Measurements from ENCODE around the gene RPL9. TPM values are rescaled to one million over a fixed set of nuclear protein-coding genes. Genes with fewer than 3 reads are reported as not detected.
A peak's percentile ranks its signal among the peaks of the same experiment; 100 is the strongest.
"Not testable (repeated sequence)": the region's sequence is repeated elsewhere in the genome, so short reads cannot be mapped to it uniquely, and the experiment has no call there.

Gene RPL9
- 1,000 to 10,000 TPM; 2,423 to 2,427 TPM for total RNA-seq
- 1,000 to 10,000 TPM; 2,739 to 3,314 (median 3,187) TPM for polyA plus RNA-seq
- total RNA-seq: 1,553 to 2,154 (median 1,780) reads per million in 6 experiments

DNA sequence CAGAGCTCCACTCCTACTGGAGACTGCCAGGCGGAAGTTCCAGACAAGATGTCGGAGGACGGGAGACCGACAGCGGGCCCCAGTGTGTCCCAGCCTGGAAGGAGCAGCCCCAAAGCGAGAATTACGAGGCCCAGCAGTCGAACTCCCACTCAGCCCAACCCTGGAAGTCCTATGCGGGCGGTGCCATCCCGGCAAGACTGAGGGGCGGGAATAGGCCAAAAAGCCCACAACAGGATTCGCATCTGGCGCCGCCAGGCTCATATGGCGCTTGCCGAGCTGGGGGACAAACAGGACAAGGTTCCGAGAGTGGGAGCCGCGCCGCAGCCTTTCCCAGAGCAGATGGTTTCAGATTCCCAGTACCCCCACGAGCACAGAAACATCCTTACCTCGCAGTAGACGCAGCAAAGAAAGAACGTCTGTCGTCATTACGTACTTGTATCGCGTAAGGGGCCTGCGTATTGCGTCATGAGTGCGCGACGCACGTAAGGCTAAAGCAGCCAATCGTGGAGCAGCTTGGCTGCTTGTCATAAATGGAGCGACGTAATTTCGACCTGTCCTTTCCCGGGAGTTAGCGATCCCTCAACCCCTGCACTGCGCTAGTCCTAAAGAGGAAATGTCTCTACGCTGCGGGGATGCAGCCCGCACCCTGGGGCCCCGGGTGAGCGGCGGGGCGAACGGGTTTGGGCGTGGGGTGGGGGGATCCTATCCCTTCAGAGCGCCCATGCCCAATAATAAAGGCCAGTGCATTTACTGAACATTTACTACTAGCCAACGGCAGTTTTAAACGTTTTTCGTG is at the start of gene RPL9, which contains the start of gene LIAS:
RPL9 (minus strand) TSS at position 418 of the 796 bp plus-strand sequence. CDS start 483 bp downstream, outside the sequence.
LIAS (plus strand) TSS at position 552 of the 796 bp plus-strand sequence; CDS start at position 614, 62 bp downstream.
- ATAC-seq: peak; percentile 82 to 84
- Mint-ChIP-seq H3K27ac (peak within 1 kb of the TSS; percentile 98 to 100 (median 100)), H3K36me3 (peaks cover 5 to 68% (median 30%) of the 10 kb centered on the region in 3 donors), H3K4me3 (peak within 1 kb of the TSS; percentile 87 to 99 (median 97)), H3K9me3 (no peaks in the 10 kb centered on the region), H3K4me1 (peaks cover 10 to 52% (median 37%) of the 10 kb centered on the region in 4 donors), H3K27me3 (peaks cover 0 to 2% (median 0%) of the 10 kb centered on the region in 5 donors)
- POLR2A ChIA-PET: interaction anchor here (0.6 to 3.3 kb wide), 23 partner anchors 8 to 1772 kb away, joined by 3 to 26 read pairs (median 4); partner anchors contain the start of genes PDS5A, RELL1, RFC1 and SMIM14
- peak; percentile 77 to 97 (median 94) for DNase-seq

DNA sequence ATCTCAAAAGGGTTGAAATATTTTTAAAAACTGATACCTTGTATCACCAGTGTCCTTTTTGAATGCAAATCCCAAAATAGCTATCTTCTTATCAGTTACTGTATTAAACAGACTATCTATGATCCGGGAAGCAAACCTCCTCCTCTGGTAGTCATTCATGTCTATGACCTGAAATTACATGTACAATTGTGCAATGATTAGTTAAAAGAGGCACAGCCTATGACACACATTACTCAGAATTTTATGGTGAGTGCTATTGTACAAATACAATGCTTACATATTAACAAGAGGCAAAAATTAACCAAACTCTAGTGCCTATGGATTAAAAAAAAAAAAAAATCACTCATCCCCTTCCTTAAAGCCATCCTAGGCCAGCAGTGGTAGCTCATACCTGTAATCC is 46.9 kb upstream of the RPL9 start:
- ATAC-seq (no peak), DNase-seq (no peak)
- H3K4me1 Mint-ChIP-seq: no peaks in the 10 kb centered on the region
- peaks cover 5 to 92% (median 34%) of the 10 kb centered on the region in 3 donors for H3K36me3 Mint-ChIP-seq
- POLR2A ChIA-PET: no interaction called here
- no peak overlapping the region for H3K27ac Mint-ChIP-seq
- H3K27me3 Mint-ChIP-seq: no peaks in the 10 kb centered on the region
- H3K9me3 Mint-ChIP-seq: no peaks in the 10 kb centered on the region
- no peak overlapping the region for H3K4me3 Mint-ChIP-seq

DNA sequence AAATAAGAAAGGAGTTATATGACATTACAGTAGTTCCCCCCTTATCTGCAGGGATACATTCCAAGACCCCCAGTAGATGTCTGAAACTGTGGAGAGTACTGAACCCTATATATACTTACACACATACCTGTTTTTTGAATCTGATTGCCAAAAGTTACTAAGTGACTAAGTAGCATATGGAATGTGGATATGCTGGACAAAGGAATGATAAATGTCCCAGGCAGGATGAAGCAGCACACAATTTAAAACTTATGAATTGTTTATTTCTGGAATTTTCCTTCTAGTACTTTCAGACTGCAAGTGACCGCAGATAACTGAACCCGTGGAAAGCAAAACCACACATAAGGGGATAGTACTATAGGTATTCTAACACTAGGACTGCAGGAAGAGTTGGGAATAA is 45.8 kb upstream of the RPL9 start:
- H3K36me3 Mint-ChIP-seq: peaks cover 5 to 92% (median 29%) of the 10 kb centered on the region in 3 donors

DNA sequence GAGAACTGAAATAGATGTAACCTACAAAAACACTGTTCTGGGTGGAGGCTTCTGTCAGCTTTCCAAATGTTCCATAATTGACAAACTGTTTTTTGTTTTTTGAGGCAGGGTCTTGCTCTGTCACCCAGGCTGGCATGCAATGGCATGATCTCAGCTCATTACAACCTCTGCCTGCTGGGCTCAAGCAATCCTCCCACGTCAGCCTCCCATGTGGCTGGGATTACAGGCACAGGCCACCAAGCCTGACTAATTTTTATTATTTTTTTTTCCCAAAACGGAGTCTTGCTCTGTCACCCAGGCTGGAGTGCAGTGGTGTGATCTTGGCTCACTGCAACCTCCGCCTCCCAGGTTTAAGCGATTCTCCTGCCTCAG is 43.9 kb upstream of the RPL9 start:
- H3K27ac Mint-ChIP-seq, H3K9me3 Mint-ChIP-seq, DNase-seq, H3K27me3 Mint-ChIP-seq, H3K4me3 Mint-ChIP-seq, H3K4me1 Mint-ChIP-seq, ATAC-seq, POLR2A ChIA-PET: not testable (repeated sequence)
- H3K36me3 Mint-ChIP-seq: peaks cover 5 to 83% (median 30%) of the 10 kb centered on the region in 3 donors

More for the DNA sequence above, 45.8 kb upstream of the RPL9 start:
- DNase-seq (no peak), ATAC-seq (no peak)
- no peaks in the 10 kb centered on the region for H3K27me3 Mint-ChIP-seq
- H3K9me3 Mint-ChIP-seq: no peaks in the 10 kb centered on the region
- H3K27ac Mint-ChIP-seq: no peak overlapping the region
- POLR2A ChIA-PET: no interaction called here
- no peak overlapping the region for H3K4me3 Mint-ChIP-seq
- H3K4me1 Mint-ChIP-seq: no peaks in the 10 kb centered on the region

DNA sequence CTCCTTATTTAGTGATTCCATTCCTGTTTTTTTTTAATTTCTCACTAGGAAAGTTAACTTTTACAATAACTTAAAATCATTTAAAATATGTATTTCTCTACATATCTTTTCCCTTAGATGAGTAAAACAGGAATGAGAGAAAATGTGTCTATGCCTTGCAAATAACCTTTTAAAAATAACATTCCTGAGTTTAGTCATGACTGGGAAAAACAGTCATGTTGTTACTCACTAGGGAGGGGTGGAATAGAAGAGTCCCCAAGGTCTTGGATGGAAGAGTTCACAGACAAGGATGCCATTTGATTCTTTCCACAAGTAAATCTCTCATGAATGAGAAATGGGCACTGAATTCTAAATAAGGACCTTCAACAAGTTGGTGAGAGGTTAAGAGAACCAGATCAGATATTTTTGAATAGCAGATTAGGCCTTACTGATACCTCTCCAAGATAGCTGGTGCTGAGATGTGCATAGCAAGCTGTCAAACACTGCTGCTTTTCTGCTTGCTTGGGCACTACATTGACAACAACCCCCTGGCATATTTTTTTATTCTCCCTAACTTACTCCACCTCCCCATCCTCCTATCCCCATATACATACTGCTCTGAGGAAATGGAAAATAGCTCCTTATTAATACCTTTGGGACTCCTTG is 43.4 kb upstream of the RPL9 start:
- Mint-ChIP-seq H3K27me3 (no peaks in the 10 kb centered on the region), H3K36me3 (peaks cover 5 to 78% (median 30%) of the 10 kb centered on the region in 3 donors), H3K9me3 (no peaks in the 10 kb centered on the region), H3K27ac (peak overlapping the region in 2 of 10 donors; percentile 28 to 34), H3K4me3 (no peak overlapping the region), H3K4me1 (no peaks in the 10 kb centered on the region)
- DNase-seq (no peak), ATAC-seq (no peak)
- POLR2A ChIA-PET: no interaction called here

DNA sequence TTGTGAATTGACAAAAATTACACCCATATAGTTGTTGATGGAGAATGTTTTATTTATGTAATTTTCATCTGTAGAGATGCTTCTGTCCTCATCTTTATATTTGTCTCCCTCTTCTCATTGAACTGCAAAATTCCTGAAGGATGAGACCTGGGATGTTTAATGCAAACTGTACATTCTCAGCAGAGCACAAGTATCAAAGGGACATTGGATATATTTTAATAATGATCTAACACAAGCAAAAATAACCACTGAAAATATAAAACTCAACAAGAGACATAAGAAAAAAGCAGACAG is 40.0 kb upstream of the RPL9 start:
- POLR2A ChIA-PET: no interaction called here
- Mint-ChIP-seq H3K9me3 (no peaks in the 10 kb centered on the region), H3K27me3 (no peaks in the 10 kb centered on the region), H3K27ac (no peak overlapping the region), H3K36me3 (peaks cover 0 to 47% (median 14%) of the 10 kb centered on the region in 3 donors), H3K4me3 (no peak overlapping the region), H3K4me1 (no peaks in the 10 kb centered on the region)
- DNase-seq: no peak
- ATAC-seq: no peak

DNA sequence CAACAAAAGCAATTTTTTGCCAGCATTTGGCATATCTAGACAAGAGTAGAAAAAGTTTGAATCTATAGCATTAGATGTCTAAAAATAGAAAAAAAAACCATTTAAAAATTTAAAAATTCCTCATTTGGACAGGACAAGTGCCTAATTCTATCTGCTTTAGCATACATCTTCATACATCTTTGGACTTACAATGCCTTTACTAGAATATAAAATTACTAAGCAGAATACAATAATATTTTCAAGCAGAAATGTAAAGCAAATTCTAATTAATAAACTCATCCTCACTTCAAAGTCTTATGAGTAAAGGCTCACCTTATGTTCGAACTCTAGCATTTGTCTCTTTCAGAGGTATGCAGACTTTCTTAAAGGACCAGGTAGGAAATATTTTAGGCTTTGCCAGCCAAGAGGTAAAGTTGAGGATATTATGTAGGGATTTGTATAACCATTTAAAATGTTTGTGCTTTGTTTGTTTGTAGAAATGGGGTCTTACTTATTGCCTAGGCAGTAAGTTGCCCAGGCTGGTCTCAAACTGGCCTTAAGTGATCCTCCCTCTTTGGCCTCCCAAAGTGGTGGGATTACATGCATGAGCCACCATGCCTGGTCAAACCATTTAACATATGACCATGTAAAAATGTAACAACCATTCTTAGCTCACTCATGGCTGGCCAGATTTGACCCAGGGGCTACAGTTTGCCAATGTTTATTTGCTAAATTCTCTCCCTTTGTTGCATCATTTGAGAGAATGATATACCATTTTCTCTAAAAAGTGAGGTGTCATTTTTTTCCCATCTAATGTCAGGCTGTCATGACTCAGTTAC is 39.4 kb upstream of the RPL9 start:
- POLR2A ChIA-PET: no interaction called here
- H3K27me3 Mint-ChIP-seq: no peaks in the 10 kb centered on the region

DNA sequence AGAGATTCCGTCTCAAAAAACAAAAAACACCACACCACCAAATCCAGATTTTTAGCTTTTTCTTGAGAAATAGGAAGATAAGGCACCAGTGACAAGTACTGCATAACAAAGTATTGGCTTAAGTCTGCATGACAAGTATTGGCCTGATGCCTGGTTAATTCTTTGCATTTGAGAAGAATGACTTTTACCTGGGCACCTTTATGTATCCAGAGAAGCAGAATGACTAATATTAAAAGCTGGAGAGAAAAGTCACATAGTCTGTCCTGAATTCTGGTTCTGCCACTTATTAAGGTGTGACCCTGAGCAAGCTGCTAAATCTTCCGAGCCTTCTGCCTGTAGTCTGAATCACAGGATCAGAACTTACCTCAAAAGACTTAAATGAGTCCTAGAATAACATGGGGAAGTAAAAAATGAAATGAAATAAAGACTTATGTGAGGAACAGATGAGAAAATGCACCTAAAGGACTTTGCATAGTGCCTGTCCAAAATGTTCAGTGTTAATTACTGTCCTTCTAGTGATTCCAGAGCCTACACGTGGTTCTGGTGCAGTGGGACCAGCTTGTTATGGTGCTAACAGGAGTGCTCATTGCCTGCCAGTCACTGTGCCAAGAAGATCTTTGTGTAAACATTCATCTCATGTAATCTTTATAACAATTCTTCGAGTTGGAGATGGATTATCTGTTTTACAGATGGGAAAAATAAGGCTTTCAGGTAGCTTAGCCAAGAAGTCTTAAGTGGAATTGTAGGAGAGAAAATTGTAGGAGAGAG is 36.9 kb upstream of the RPL9 start:
- Mint-ChIP-seq H3K4me1 (no peaks in the 10 kb centered on the region), H3K9me3 (no peaks in the 10 kb centered on the region), H3K4me3 (no peak overlapping the region), H3K27me3 (no peaks in the 10 kb centered on the region), H3K36me3 (peaks cover 0 to 19% (median 6%) of the 10 kb centered on the region in 3 donors), H3K27ac (no peak overlapping the region)
- DNase-seq (no peak), ATAC-seq (no peak)
- POLR2A ChIA-PET: interaction anchor here (0.7 kb wide), 2 partner anchors 35 to 517 kb away, joined by 5 to 6 read pairs; no protein-coding TSS in a partner anchor

More for the DNA sequence above, 39.4 kb upstream of the RPL9 start:
- H3K36me3 Mint-ChIP-seq: peaks cover 0 to 42% (median 10%) of the 10 kb centered on the region in 3 donors
- no peak overlapping the region for H3K4me3 Mint-ChIP-seq
- ATAC-seq (no peak), DNase-seq (no peak)
- no peak overlapping the region for H3K27ac Mint-ChIP-seq
- no peaks in the 10 kb centered on the region for H3K4me1 Mint-ChIP-seq
- no peaks in the 10 kb centered on the region for H3K9me3 Mint-ChIP-seq

DNA sequence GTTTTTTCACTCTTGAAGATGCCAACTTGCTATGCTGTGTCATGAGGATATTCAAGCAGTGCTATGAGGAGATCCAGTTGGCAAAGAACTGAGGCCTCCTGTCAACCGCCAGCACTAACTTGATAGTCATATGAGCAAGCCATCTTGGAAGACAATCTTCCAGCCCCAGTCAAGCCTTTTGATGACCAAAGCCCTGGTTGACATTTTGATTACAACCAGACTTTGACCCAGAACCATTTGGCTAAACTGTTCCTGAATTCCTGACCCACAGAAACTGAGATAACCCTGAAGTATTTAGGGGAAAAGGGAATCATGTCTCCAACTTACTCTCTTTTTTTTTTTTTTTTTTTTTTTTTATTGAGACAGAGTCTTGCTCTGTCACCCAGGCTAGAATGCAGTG is 35.6 kb upstream of the RPL9 start:
- no peaks in the 10 kb centered on the region for H3K4me1 Mint-ChIP-seq
- no peaks in the 10 kb centered on the region for H3K27me3 Mint-ChIP-seq
- peaks cover 0 to 8% (median 3%) of the 10 kb centered on the region in 3 donors for H3K36me3 Mint-ChIP-seq
- no peaks in the 10 kb centered on the region for H3K9me3 Mint-ChIP-seq
- POLR2A ChIA-PET: no interaction called here
- ATAC-seq (no peak), DNase-seq (no peak)
- H3K27ac Mint-ChIP-seq: no peak overlapping the region
- H3K4me3 Mint-ChIP-seq: no peak overlapping the region

DNA sequence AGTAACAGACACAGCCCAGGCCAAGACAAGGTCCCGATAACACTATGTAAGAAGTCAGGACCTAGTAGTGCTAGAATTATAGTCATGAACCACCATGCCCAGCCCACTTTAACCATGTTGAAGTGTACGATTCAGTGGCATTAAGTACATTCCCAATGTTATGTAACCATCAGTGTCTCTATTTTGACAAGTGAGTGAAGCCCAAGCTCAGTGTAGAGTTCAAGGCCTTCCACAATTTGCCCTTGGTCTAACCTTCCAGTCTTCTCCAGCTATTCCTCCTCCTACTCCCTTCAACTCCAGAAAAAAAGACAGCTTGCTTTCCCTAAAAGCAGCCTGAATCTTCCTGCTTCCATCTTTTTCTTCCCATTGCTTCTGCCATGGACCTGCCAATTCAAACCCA is 31.6 kb upstream of the RPL9 start:
- H3K4me3 Mint-ChIP-seq: no peak overlapping the region
- no peaks in the 10 kb centered on the region for H3K36me3 Mint-ChIP-seq
- no peak for ATAC-seq
- H3K9me3 Mint-ChIP-seq: no peaks in the 10 kb centered on the region
- no peak overlapping the region for H3K27ac Mint-ChIP-seq
- no peak for DNase-seq
- POLR2A ChIA-PET: no interaction called here
- no peaks in the 10 kb centered on the region for H3K27me3 Mint-ChIP-seq
- no peaks in the 10 kb centered on the region for H3K4me1 Mint-ChIP-seq

DNA sequence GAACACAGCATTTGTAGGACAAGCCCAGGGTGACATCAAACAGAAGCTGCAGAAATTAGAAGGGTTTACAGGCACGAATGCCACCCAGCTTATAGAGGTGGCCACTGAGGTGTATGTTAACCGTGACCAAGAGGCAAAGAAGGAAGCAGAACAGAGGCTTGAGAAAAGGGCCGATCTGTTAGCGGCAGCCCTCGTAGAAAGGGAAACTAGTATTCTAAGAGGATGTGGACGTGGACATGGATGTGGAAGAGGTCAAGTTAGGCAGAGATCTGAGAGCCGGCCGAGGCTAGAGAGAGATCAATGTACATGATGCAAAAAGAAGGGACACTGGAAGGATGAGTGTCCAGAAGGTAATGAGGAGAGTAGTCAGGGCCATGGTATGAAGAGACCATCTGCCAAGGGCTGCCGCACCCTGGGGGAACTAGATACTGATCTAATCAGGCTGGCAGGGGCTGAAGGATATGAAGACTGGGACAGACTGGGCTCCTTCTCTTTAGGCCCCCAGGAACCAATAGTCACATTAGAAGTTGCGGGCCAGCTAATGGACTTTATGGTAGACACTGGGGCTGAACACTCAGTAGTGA is 27.6 kb upstream of the RPL9 start:
- Mint-ChIP-seq H3K9me3 (peaks cover 0 to 4% (median 0%) of the 10 kb centered on the region in 9 donors), H3K4me3 (no peak overlapping the region), H3K4me1 (no peaks in the 10 kb centered on the region), H3K27me3 (no peaks in the 10 kb centered on the region), H3K27ac (no peak overlapping the region), H3K36me3 (peaks cover 0 to 4% (median 0%) of the 10 kb centered on the region in 3 donors)
- POLR2A ChIA-PET: no interaction called here
- no peak for ATAC-seq
- DNase-seq: no peak
